Activated CD8-positive, alpha-beta T cell treated with anti-CD3 and anti-CD28 coated beads for 36 hours (primary cell): ENCODE measurements around the gene FOXP1. TPM values are rescaled to one million over a fixed set of nuclear protein-coding genes. Genes with fewer than 3 reads are reported as not detected.

Experiments
- ATAC-seq: fragments of 200-7000 bp; cut with Tn5 transposase; one replicate; pipeline ENCODE4 v1.10.0; 2021; ENCODE audit warnings: mild to moderate bottlenecking, moderate library complexity
- CTCF ChIA-PET: fragments of 350-600 bp; sonication (Branson Sonifier 250); formaldehyde crosslinking; loops from one replicate; lab custom pipeline; 2021; ENCODE audit warnings: antibody characterized with exemption; lab: Charles Lee
- POLR2A ChIA-PET: fragments of 350-600 bp; sonication (Branson Sonifier 250); formaldehyde crosslinking; loops from one replicate; lab custom pipeline; 2021; ENCODE audit warnings: antibody characterized with exemption; lab: Charles Lee
- DNase-seq: peaks from one replicate; pipeline ENCODE4 v3.0.0-alpha.2; 2020
- H3K27ac Mint-ChIP-seq: one replicate; pipeline ENCODE4 v1.8.0; 2021; ENCODE audit warnings: mild to moderate bottlenecking, mixed read lengths
- H3K27me3 Mint-ChIP-seq: one replicate; pipeline ENCODE4 v1.8.0; 2021; ENCODE audit warnings: mixed read lengths
- H3K36me3 Mint-ChIP-seq: one replicate; pipeline ENCODE4 v1.8.0; 2021; ENCODE audit warnings: low read depth, mixed read lengths
- H3K4me1 Mint-ChIP-seq: one replicate; pipeline ENCODE4 v1.8.0; 2021; ENCODE audit warnings: low read depth, mixed read lengths
- H3K4me3 Mint-ChIP-seq: one replicate; pipeline ENCODE4 v1.8.0; 2021; ENCODE audit warnings: mild to moderate bottlenecking, moderate library complexity, mixed read lengths
- H3K9me3 Mint-ChIP-seq: one replicate; pipeline ENCODE4 v1.8.0; 2021; ENCODE audit warnings: mixed read lengths
- intact Hi-C: fragments of 100-400 bp; cut with micrococcal nuclease; formaldehyde crosslinking; loops from one replicate; pipeline ENCODE4 v1.10.0; 2022
- total RNA-seq, 2 experiments: library from RNA; stranded (reverse); gene quantifications; one replicate each; pipeline ENCODE4 v1.2.3, GENCODE V29; 2021
- TF ChIP-seq, protein P1 (sequence below): fragments of 200-600 bp; IDR thresholded peaks from one replicate; pipeline ENCODE4 v1.8.0; 2022; ENCODE audit warnings: antibody characterized with exemption, mild to moderate bottlenecking

The FOXP1 gene
- total RNA-seq, 2 experiments from 2014 or later = 145 to 153 TPM

GRCh38 chr3:71090207-71090606, 493.3 kb downstream of the FOXP1 start:
- ATAC-seq = peak; percentile 13
- POLR2A ChIA-PET = interaction anchor here (1.0 to 1.5 kb wide), 3 partner anchors 11 to 39 kb away, joined by 3 to 5 read pairs (median 4); no protein-coding TSS in a partner anchor
- Mint-ChIP-seq H3K9me3 (peaks cover 2% of the 10 kb centered on the region), H3K27ac (peak overlapping the region; percentile 93), H3K4me1 (peaks cover 85% of the 10 kb centered on the region), H3K36me3 (peaks cover 58% of the 10 kb centered on the region), H3K27me3 (no peaks in the 10 kb centered on the region), H3K4me3 (no peak overlapping the region)
- intact Hi-C loops = no loop called here
- CTCF ChIA-PET = interaction anchor here (0.9 kb wide), 1 partner anchor 81 kb away, joined by 3 read pairs; no protein-coding TSS in a partner anchor
- TF ChIP-seq, protein P1, sequence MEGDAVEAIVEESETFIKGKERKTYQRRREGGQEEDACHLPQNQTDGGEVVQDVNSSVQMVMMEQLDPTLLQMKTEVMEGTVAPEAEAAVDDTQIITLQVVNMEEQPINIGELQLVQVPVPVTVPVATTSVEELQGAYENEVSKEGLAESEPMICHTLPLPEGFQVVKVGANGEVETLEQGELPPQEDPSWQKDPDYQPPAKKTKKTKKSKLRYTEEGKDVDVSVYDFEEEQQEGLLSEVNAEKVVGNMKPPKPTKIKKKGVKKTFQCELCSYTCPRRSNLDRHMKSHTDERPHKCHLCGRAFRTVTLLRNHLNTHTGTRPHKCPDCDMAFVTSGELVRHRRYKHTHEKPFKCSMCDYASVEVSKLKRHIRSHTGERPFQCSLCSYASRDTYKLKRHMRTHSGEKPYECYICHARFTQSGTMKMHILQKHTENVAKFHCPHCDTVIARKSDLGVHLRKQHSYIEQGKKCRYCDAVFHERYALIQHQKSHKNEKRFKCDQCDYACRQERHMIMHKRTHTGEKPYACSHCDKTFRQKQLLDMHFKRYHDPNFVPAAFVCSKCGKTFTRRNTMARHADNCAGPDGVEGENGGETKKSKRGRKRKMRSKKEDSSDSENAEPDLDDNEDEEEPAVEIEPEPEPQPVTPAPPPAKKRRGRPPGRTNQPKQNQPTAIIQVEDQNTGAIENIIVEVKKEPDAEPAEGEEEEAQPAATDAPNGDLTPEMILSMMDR = no peak
- DNase-seq = no peak

- Mint-ChIP-seq H3K36me3 (peaks cover 50% of the 10 kb centered on the region), H3K27ac (peak overlapping the region; percentile 93), H3K4me3 (no peak overlapping the region), H3K27me3 (no peaks in the 10 kb centered on the region), H3K9me3 (peaks cover under 1% of the 10 kb centered on the region), H3K4me1 (peaks cover 85% of the 10 kb centered on the region)
- TF ChIP-seq, protein P1 = no peak
- DNase-seq (peak; percentile 49), ATAC-seq (no peak)
- intact Hi-C loops = loop anchor here (5.0 to 10.0 kb wide), 4 partner anchors 105 to 405 kb away; no protein-coding TSS in a partner anchor
- POLR2A ChIA-PET = interaction anchor here (1.2 to 1.9 kb wide), 3 partner anchors 12 to 39 kb away, joined by 4 to 6 read pairs (median 5); no protein-coding TSS in a partner anchor
- CTCF ChIA-PET = interaction anchor here (0.9 kb wide), 1 partner anchor 80 kb away, joined by 3 read pairs; no protein-coding TSS in a partner anchor
Observed at GRCh38 chr3:71089271-71089847, 494.2 kb downstream of the FOXP1 start.

DNA sequence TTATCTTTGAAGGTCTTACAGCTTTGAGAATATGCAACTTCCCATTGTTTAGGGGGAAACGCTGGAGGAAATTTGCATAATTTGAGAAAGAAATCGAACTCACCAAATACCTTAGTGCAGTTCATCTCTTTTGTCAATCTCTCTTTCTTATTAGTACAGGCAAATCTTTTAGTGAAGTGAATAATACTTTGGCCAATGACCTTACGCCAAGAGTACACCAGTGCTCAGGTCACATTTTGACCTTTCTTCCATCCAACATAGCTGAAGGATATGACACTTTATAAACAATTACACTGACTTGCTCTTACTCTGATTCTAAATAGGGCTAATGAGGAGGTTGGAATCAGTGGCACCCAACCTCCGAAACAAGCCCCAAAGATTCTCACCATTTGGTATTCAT, 494.8 kb downstream of the FOXP1 start:
- Mint-ChIP-seq H3K9me3 (no peaks in the 10 kb centered on the region), H3K4me1 (peaks cover 87% of the 10 kb centered on the region), H3K27me3 (no peaks in the 10 kb centered on the region), H3K4me3 (no peak overlapping the region), H3K36me3 (peaks cover 51% of the 10 kb centered on the region), H3K27ac (peak overlapping the region; percentile 93)
- TF ChIP-seq, protein P1 = no peak
- POLR2A ChIA-PET = interaction anchor here (0.8 to 2.3 kb wide), 9 partner anchors 11 to 494 kb away, joined by 3 to 8 read pairs (median 6); partner anchors contain the start of gene FOXP1
- CTCF ChIA-PET = no interaction called here
- no peak for DNase-seq
- ATAC-seq = no peak
- intact Hi-C loops = loop anchor here (5.0 to 10.0 kb wide), 4 partner anchors 106 to 406 kb away; no protein-coding TSS in a partner anchor

DNA sequence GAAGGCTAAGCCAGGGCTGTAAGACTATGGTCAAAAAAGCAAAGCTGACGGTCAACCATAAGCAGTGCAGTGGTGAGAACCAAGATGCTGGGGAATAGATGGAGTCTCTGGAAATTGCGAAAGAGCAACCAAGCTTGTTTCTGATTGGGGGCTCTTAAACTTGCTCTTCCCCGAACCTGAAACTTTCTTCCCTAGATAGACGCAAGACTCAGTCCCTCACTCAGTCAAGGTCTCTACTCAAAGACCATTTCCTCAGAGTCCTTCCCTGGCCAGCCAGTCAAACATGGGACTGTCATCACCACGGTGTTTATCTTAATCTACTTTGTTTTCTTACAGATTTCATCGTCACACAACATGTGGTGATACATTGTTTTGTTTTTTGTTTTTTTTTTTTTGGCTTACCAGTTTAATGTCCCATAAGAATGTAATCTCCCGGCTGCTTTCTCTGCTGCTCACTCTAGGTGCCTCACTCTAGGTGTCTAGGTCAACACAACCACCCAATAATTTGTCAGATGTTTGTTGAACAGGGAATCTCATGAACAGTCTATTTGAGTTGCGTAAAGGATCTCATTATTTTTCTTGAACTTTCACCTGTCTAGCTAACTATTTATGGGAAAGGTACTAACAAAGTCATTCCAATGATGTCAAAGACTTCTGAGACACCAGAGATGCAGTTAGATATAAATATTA, 495.4 kb downstream of the FOXP1 start:
- peaks cover 55% of the 10 kb centered on the region for H3K36me3 Mint-ChIP-seq
- no peak for DNase-seq
- no peaks in the 10 kb centered on the region for H3K27me3 Mint-ChIP-seq
- peak overlapping the region; percentile 93 for H3K27ac Mint-ChIP-seq
- ChIA-PET POLR2A (interaction anchor here (0.7 to 2.3 kb wide), 14 partner anchors 8 to 495 kb away, joined by 3 to 13 read pairs (median 6); partner anchors contain the start of gene FOXP1), CTCF (interaction anchor here (1.8 kb wide), 1 partner anchor 20 kb away, joined by 9 read pairs; no protein-coding TSS in a partner anchor)
- H3K4me1 Mint-ChIP-seq = peaks cover 89% of the 10 kb centered on the region
- no peaks in the 10 kb centered on the region for H3K9me3 Mint-ChIP-seq
- H3K4me3 Mint-ChIP-seq = peak overlapping the region; percentile 24
- intact Hi-C loops = loop anchor here (5.0 to 10.0 kb wide), 4 partner anchors 107 to 407 kb away; no protein-coding TSS in a partner anchor
- TF ChIP-seq, protein P1 = no peak
- ATAC-seq = no peak
